NCI-H1092 treated with DMSO at 0.1 percent for 48 hours (cell line): ENCODE measurements around the gene SELP.
"Not testable (repeated sequence)": the region's sequence is repeated elsewhere in the genome, so short reads cannot be mapped to it uniquely, and the experiment has no call there.

ENCODE experiments used
- DNase-seq: peaks from one replicate; lab custom pipeline; 2025; lab: John Stamatoyannopoulos, UW

Gene SELP

DNA sequence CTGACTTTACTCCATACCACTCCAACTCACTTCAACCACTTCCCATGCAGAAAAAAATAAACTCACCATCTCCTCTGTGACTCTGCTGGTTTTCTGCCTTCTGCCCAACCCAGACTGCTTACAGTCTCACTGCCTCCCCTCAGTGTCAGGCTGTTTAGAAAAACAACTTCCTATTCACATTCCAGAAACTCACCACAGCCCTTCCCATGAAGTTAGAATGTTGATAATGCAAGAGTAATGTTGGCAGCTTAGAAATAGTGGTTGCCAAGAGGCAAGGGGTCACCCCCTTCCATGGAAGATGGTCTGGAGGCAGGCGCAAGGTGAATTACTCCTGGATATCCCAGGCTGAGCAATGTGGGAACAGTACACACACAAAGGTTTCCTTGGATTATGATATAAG is at the start of gene SELP:
TSS of gene SELP (minus strand) at position 119 of the 400 bp plus-strand sequence. CDS start at position 69, 50 bp downstream.
- no peak for DNase-seq

- no peak for DNase-seq
Measured at GRCh38 chr1:169679692-169680091, 49.8 kb upstream of the SELP start.

DNA sequence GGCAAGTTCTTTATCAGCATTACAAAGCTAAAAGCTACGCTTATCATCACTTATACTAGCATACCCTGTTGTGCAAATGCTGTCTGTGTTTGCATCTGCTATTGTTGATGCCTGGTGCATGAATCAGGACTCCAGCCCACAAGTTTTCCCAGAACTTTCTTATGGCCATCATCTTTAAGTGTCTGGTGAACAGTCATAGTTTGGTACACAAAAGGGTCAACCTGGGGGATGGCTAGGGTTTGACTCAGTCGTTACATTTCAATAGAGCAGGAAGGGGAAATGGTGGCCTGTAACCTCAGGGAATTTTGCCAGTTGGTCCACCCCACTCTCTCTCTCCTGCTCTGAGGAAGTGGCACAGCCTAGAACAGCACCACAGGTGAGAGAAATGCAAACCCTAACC is 46.1 kb upstream of the SELP start:
- DNase-seq: no peak

GRCh38 chr1:169670836-169671235 is 40.9 kb upstream of the SELP start:
- DNase-seq: no peak

DNA sequence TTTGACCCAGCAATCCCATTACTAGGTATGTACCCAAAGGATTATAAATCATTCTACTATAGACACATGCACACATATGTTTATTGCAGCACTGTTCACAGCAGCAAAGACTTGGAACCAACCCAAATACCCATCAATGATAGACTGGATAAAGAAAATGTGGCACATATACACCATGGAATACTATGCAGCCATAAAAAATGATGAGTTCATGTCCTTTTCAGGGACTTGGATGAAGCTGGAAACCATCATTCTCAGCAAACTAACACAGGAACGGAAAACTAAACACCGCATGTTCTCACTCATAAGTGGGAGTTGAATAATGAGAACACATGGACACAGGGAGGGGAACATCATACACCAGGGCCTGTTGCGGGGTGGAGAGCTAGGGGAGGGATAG is 40.3 kb upstream of the SELP start:
- not testable (repeated sequence) for DNase-seq

- not testable (repeated sequence) for DNase-seq
Measured at GRCh38 chr1:169667699-169668596, 38.0 kb upstream of the SELP start.

- DNase-seq: not testable (repeated sequence)
Measured at GRCh38 chr1:169667227-169667639, 37.3 kb upstream of the SELP start.

DNA sequence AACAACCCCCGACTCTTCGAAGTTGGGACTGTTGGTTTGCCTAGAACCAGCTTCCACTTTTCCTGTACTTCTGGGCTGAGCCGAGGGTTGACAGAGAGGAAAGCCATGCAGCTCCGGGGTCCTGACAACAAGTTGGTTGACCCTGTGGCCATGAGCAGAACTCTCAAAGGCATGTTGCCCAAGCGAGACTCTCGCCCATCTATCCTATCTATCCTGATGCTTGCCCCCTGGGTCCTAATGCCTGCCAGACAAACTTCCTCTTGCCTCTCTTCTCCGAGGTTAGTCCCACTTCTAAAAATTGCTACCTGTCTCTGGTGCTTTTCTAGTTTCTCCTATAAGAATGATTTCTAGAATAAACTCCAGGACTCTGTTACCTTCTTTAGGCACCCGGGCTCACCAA is 32.8 kb upstream of the SELP start:
- DNase-seq: not testable (repeated sequence)

DNA sequence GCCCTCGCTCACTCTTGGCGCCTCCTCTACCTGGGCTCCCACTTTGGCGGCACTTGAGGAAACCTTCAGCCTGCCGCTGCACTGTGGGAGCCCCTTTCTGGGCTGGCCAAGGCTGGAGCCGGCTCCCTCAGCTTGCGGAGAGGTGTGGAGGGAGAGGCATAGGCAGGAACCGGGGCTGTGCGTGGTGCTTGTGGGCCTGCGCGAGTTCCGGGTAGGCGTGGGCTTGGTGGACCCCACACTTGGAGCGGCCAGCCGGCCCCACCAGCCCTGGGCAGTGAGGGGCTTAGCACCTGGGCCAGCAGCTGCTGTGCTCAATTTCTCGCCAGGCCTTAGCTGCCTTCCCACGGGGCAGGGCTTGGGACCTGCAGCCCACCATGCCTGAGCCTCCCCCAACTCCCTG is 31.1 kb upstream of the SELP start:
- DNase-seq: not testable (repeated sequence)

DNA sequence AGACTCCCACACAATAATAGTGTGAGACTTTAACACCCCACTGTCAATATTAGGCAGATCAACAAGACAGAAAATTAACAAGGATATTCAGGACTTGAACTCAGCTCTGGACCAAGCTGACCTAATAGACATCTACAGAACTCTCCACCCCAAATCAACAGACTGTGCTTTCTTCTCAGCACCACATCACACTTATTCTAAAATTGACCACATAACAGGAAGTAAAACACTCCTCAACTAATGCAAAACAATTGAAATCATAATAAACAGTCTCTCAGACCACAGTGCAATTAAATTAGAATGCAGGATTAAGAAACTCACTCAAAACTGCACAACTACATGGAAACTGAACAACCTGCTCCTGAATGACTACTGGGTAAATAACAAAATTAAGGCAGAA is 28.9 kb upstream of the SELP start:
- not testable (repeated sequence) for DNase-seq

DNA sequence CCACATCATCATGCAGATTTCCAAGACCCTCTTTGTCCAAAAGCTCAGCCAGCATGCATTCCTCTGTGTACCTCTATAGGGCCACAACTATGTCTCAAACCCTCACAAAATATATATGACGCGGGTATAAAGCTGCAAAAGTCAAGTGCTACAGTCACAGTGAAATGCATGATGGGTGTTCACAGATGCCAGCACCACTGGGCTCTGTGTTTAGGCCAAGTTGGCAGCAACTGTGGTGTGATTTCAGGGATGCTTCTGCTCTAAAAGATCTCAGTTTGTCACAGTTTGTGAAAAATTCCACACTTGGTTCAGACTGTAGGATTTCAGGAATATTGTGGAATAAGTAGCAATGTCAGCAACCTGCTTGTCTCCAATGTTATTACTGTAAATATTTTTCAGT is 23.9 kb upstream of the SELP start:
- DNase-seq: no peak

GRCh38 chr1:169651035-169651434 is 21.1 kb upstream of the SELP start:
- DNase-seq: no peak

GRCh38 chr1:169650551-169650950 is 20.6 kb upstream of the SELP start:
- DNase-seq: no peak

GRCh38 chr1:169648709-169649108 is 18.8 kb upstream of the SELP start:
- DNase-seq: no peak

DNA sequence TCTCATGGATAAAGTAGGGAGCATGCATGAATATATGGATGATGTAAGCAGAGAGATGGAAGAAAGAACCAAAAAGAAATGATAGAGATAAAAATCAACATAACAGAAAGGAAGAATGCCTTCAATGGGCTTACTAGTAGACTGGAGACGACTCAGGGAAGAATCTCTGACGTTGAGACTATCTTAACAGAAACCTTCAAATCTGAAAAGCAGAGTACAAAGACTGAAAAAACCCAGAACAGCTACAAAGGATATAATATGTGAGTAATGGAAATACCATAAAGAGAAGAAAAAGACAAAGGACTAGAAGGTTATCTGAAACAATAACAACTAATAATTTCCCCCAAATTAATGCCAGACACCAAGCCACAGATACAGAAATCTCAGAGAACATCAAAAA is 18.3 kb upstream of the SELP start:
- DNase-seq: no peak

DNA sequence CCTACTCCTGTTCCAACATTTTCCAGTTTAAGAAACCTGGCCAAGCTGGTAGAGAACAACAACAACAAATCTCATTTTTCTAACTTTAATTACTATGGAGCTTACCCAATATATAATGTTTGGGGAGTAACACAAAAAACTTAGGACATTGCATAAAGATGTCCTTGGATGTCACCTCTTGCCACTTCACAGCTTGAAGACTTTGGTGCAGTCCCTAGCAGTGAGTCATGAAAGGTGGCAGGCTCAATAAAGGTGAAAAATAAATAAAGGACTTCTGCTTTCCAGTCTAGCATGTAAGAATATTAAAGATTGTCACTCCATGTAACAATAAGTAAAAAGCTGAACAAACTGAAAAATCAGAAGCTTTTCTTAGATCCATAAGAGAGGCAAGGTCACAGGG is 17.6 kb upstream of the SELP start:
- no peak for DNase-seq

- DNase-seq: no peak
Measured at GRCh38 chr1:169644297-169644696, 14.4 kb upstream of the SELP start.

DNA sequence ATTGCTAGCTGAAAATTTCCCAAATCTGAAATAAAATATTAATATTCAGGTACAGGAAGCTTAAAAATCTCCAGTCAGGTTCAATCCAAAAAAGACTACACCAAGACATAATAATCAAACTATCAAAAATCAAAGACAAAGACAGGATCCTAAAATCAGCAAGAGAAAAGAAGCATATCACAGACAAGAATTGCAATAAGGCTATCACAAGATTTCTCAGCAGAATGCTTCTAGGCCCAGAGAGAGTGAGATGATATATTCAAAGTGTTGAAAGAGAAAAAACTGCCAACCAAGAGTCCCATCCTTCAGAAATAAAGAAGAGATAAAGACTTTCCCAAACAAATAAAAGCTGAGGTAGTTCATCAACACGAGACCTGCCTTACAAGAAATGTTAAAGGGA is 5.0 kb upstream of the SELP start:
- no peak for DNase-seq

DNA sequence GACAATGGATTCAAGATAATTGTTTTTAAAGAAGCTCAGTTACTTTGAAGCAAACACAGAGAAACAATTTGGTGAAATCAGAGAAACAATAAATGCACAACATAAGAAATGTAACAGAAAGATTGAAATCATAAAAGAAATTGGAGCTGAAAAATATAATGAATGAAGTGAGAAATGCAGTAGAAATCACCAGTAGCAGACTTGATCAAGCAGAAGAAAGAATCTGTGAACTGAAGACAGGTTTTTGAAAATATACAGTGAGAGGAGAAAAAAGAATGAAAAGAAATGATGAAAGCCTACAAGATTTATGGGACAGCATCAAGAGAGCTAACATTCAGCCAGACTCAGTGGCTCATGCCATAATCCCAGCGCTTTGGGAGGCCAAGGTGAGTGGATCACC is 4.2 kb upstream of the SELP start:
- no peak for DNase-seq

DNA sequence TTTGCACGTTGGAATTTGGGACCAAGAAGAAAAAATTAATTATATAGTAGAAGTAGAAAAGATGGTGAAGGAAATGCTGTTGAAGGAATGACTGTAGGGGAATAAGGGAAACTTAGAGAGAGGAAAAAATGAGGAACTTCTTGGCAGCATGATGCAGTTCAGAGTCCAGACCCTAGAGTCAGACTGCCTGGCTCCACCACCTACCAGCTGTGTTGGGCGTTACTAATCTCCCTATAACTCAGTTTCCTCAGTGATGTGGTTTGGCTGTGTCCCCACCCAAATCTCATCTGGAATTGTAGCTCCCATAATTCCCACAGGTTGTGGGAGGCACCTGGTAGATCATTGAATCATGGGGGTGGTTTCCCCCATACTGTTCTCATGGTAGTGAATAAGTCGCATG is 1.3 kb upstream of the SELP start:
- DNase-seq: no peak

- no peak for DNase-seq
Measured at GRCh38 chr1:169624912-169625311, 5.0 kb downstream of the SELP start.

- DNase-seq: no peak
Measured at GRCh38 chr1:169624122-169624521, 5.8 kb downstream of the SELP start.

DNA sequence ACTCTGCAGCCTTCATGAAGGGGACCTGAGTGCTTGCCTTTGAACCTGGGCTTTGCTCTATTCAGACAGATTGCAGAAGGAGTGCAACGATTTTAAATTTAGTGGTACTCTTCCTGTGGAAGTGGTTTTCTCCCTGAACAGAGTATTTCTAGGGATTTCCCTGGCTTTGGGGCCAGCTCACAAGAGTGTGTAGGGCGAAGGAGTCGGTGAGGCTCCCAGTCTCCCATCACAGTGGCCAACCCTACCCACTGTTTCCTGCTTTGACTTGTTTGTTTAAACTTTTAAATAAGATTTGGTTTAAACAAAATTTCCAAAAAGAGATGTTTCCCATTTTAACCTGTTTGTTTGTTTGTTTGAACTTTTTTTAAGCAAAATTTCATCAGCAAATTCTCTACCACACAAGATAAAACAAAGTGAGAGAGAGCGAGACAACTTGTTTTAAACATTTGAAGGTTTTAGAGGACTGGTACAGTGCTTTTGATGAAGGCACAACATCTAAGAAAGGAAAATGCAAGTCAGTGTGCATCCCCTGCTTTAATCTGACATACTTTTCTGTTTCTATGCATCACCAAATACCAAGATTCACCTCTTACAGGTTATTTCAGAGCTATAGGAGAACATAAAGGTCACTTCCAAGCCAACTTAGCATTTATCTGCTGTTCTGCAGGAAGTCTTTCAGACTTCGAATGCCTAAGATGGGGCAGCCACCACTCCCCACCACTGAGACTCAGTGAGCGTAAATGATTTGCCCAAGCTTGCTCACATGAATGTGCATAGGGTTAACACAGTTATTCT is 6.6 kb downstream of the SELP start:
- DNase-seq: no peak
